ENCODE measurements around the gene LRIG3. TPM values are rescaled to one million over a fixed set of nuclear protein-coding genes. Genes with fewer than 3 reads are reported as not detected.

The LRIG3 gene
- total and polyA plus RNA-seq, 12 donors = 1.8 to 8.5 (median 6.4) TPM

GRCh38 chr12:58877243-58877743 is 43.0 kb downstream of the LRIG3 start:
- H3K27me3 ChIP-seq = no peaks in the 10 kb centered on the region
- 87 to 90% methylated on average over 15 of the region's 15 CpGs for WGBS, 2 donors
- ATAC-seq (no peak), DNase-seq (no peak)
- H3K36me3 ChIP-seq = peaks cover 0 to 100% (median 66%) of the 10 kb centered on the region in 9 donors
- TF ChIP-seq CTCF (IDR thresholded peaks at IDR 0.05) = no peak
- intact Hi-C loops (cut with DNase I) = loop anchor here in 1 of 10 donors (5.0 kb wide), 1 partner anchor 40 kb away; no protein-coding TSS in a partner anchor
- H3K4me3 ChIP-seq = no peak overlapping the region
- peaks cover 0 to 4% (median 0%) of the 10 kb centered on the region in 9 donors for H3K4me1 ChIP-seq
- H3K27ac ChIP-seq = no peak overlapping the region
- no peaks in the 10 kb centered on the region for H3K9me3 ChIP-seq

DNA sequence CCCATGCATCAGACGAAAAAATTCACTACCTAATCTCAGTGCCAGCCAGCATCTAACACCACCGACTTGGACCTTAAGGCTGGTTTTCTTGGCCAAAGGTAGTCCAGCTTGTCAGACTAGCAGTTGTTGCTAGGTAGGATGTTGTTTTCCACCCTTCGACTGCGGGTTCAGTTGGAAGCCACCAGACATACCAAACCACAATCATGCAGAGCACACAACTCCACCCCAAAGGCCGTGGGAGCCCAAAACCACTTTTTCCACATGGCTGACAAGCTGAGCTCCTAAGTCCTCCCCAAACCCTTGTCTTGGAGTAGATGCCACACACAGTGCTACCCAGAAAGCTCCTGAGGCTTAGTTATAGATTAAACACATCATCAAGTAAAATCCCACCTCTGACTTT is 46.8 kb downstream of the LRIG3 start:
- Histone ChIP-seq H3K27me3 (no peaks in the 10 kb centered on the region), H3K27ac (no peak overlapping the region), H3K4me1 (no peaks in the 10 kb centered on the region), H3K36me3 (peaks cover 0 to 100% (median 45%) of the 10 kb centered on the region in 9 donors), H3K9me3 (no peaks in the 10 kb centered on the region), H3K4me3 (no peak overlapping the region)
- WGBS, 2 donors = 94 to 97% methylated on average over 5 of the region's 5 CpGs
- intact Hi-C loops (cut with DNase I) = no loop called here
- TF ChIP-seq CTCF (IDR thresholded peaks at IDR 0.05) = no peak
- DNase-seq (no peak), ATAC-seq (no peak)

GRCh38 chr12:58871556-58871955 is 48.7 kb downstream of the LRIG3 start:
- DNase-seq (no peak), ATAC-seq (no peak)
- Histone ChIP-seq H3K27ac (no peak overlapping the region), H3K27me3 (no peaks in the 10 kb centered on the region), H3K4me1 (no peaks in the 10 kb centered on the region), H3K4me3 (peak overlapping the region in 1 of 10 donors; percentile 26), H3K9me3 (no peaks in the 10 kb centered on the region), H3K36me3 (peaks cover 0 to 91% (median 34%) of the 10 kb centered on the region in 9 donors)
- no peak for TF ChIP-seq CTCF (IDR thresholded peaks at IDR 0.05)
- WGBS, 2 donors = 74 to 88% methylated on average over 5 of the region's 5 CpGs
- intact Hi-C loops (cut with DNase I) = no loop called here

DNA sequence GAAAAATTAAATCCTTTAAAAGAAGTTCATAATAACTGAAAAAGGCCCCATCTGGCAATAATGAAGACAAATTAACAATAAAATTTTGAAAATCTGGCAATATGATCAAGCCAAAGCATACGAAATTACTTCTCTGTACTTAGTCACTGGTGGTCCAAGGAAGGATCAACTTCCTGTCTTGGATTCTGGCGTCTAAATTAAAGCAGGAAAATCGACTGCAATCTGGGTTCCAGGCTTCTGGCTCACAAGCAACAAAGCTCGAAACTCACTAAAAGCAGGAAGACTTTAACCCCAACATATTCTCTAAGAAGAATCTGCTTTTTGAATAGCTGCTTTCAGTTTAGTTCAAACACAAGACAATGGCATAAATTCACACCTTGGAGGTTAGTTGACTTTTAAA is 49.7 kb downstream of the LRIG3 start:
- Histone ChIP-seq H3K27me3 (no peaks in the 10 kb centered on the region), H3K4me3 (no peak overlapping the region), H3K27ac (peak overlapping the region in 4 of 10 donors; percentile 0 to 11 (median 6)), H3K4me1 (no peaks in the 10 kb centered on the region), H3K36me3 (peaks cover 0 to 87% (median 28%) of the 10 kb centered on the region in 9 donors), H3K9me3 (no peaks in the 10 kb centered on the region)
- DNase-seq = no peak
- no peak for TF ChIP-seq CTCF (IDR thresholded peaks at IDR 0.05)
- intact Hi-C loops (cut with DNase I) = no loop called here
- peak in 2 of 8 donors; percentile 19 to 27 for ATAC-seq
- WGBS, 2 donors = 48 to 56% methylated on average over 4 of the region's 4 CpGs

Data from heart right ventricle (tissue), 16 donors.